SK-N-SH (cell line): Measurements from ENCODE around the gene ELMOD2. TPM values are rescaled to one million over a fixed set of nuclear protein-coding genes. Genes with fewer than 3 reads are reported as not detected.
A peak's percentile ranks its signal among the peaks of the same experiment; 100 is the strongest.

Source experiments
- CTCF ChIA-PET: fragments of 300-600, 350-600 bp; formaldehyde crosslinking; extraction: SDS; loops from one replicate; lab custom pipeline; 2021; lab: Yijun Ruan, JAX
- POLR2A ChIA-PET: fragments of 350-600 bp; sonication (Branson Sonifier 250); formaldehyde crosslinking; extraction: SDS; loops from one replicate; lab custom pipeline; 2020; ENCODE audit warnings: antibody characterized with exemption, inconsistent platforms; lab: Yijun Ruan, JAX
- DNase-seq: peaks from one replicate; pipeline ENCODE4 v3.0.0; 2012
- H2AFZ ChIP-seq: fragments of 200-600 bp; sonication (generic); 2 replicates; pipeline ENCODE4 v1.8.1; 2016; ENCODE audit warnings: antibody characterized with exemption, mild to moderate bottlenecking, low read depth
- H3F3A ChIP-seq: fragments of 200-600 bp; sonication (generic); replicated peaks from 2 replicates; pipeline ENCODE3; 2016; ENCODE audit warnings: antibody characterized with exemption, mild to moderate bottlenecking; ENCODE audit not compliant: insufficient read depth
- H3K27ac ChIP-seq, 2 experiments: fragments of 200-500 bp in 1 of 2; fragments of 200-600 bp in 1 of 2; sonication (Bioruptor generic) in 1 of 2; sonication (generic), shearing (Covaris generic) in 1 of 2; 2 replicates each; pipeline versions ENCODE4 v1.5.1 to v1.6.1; 2014 to 2016; ENCODE audit warnings: low read depth in 2 of 2, inconsistent platforms in 1 of 2, low read length in 1 of 2, mild to moderate bottlenecking in 1 of 2, mixed read lengths in 1 of 2
- H3K27me3 ChIP-seq: fragments of 200-600 bp; sonication (generic), shearing (Covaris generic); 2 replicates; pipeline ENCODE4 v1.6.1; 2016; ENCODE audit warnings: mixed run types; ENCODE audit not compliant: insufficient read depth
- H3K36me3 ChIP-seq, 2 experiments: fragments of 200-500 bp in 1 of 2; fragments of 200-600 bp in 1 of 2; sonication (Bioruptor generic) in 1 of 2; sonication (generic) in 1 of 2; replicated peaks in 1 of 2; 2 replicates each; pipeline versions ENCODE3 to v1.5.1; 2014 to 2016; ENCODE audit warnings: low read length in 1 of 2, mild to moderate bottlenecking in 1 of 2; ENCODE audit not compliant: insufficient read depth in 2 of 2, control insufficient read depth in 1 of 2
- H3K4me1 ChIP-seq, 2 experiments: fragments of 200-500 bp in 1 of 2; fragments of 200-600 bp in 1 of 2; sonication (Bioruptor generic) in 1 of 2; sonication (generic), shearing (Covaris generic) in 1 of 2; 2 replicates each; pipeline versions ENCODE4 v1.5.1 to v1.6.1; 2014 to 2016; ENCODE audit warnings: low read depth in 1 of 2, low read length in 1 of 2, mixed run types in 1 of 2; ENCODE audit not compliant: insufficient read depth in 2 of 2, control insufficient read depth in 1 of 2
- H3K4me2 ChIP-seq: fragments of 200-600 bp; sonication (generic), shearing (Covaris generic); 2 replicates; pipeline ENCODE4 v1.6.1; 2017; ENCODE audit warnings: mixed run types
- H3K4me3 ChIP-seq, 2 experiments: fragments of 200-500 bp in 1 of 2; fragments of 200-600 bp in 1 of 2; sonication (Bioruptor generic) in 1 of 2; sonication (generic), shearing (Covaris generic) in 1 of 2; 2 replicates each; pipeline versions ENCODE4 v1.5.1 to v1.8.1; 2014 to 2016; ENCODE audit warnings: low read depth in 2 of 2, inconsistent platforms in 1 of 2, low read length in 1 of 2, mild to moderate bottlenecking in 1 of 2, mixed read lengths in 1 of 2, moderate library complexity in 1 of 2
- H3K79me2 ChIP-seq: fragments of 200-600 bp; sonication (generic); 2 replicates; pipeline ENCODE4 v1.8.1; 2017; ENCODE audit warnings: mild to moderate bottlenecking; ENCODE audit not compliant: insufficient read depth
- H3K9ac ChIP-seq: fragments of 200-600 bp; sonication (generic); 2 replicates; pipeline ENCODE4 v1.6.1; 2017; ENCODE audit warnings: mixed run types
- H3K9me2 ChIP-seq: fragments of 200-600 bp; sonication (generic); 2 replicates; pipeline ENCODE4 v1.6.1; 2017; ENCODE audit warnings: mixed run types
- H3K9me3 ChIP-seq: fragments of 200-600 bp; sonication (generic); 2 replicates; pipeline ENCODE4 v1.6.1; 2017; ENCODE audit warnings: mixed run types, mild to moderate bottlenecking, moderate library complexity
- H4K20me1 ChIP-seq: fragments of 200-600 bp; sonication (generic); 2 replicates; pipeline ENCODE4 v1.6.1; 2017; ENCODE audit warnings: mild to moderate bottlenecking, mixed run types; ENCODE audit not compliant: insufficient read depth
- CTCF ChIP-seq: fragments of 200-600 bp; sonication (generic); IDR thresholded peaks from 2 replicates; pipeline ENCODE4 v1.6.1; 2017; ENCODE audit warnings: antibody characterized with exemption, mild to moderate bottlenecking, moderate library complexity
- EP300 ChIP-seq, 2 experiments: IDR thresholded peaks; 2 replicates each; pipeline versions ENCODE4 v1.4.0 to v1.6.1; 2012; ENCODE audit warnings: borderline replicate concordance in 1 of 2, low read depth in 1 of 2, low read length in 1 of 2
- EZH2phosphoT487 ChIP-seq: fragments of 200-600 bp; sonication (generic); IDR thresholded peaks from 2 replicates; pipeline ENCODE4 v1.6.1; 2017; ENCODE audit warnings: low read depth, mixed run types, mild to moderate bottlenecking, antibody characterized with exemption, moderate library complexity, borderline replicate concordance
- FOSL2 ChIP-seq: IDR thresholded peaks from 2 replicates; pipeline ENCODE4 v1.4.0; 2012; ENCODE audit warnings: low read depth, mild to moderate bottlenecking, moderate library complexity, borderline replicate concordance
- FOXJ3 ChIP-seq: sonication (generic); formaldehyde crosslinking; IDR thresholded peaks from 2 replicates; pipeline ENCODE4 v1.5.1; 2020; ENCODE audit warnings: mild to moderate bottlenecking, missing genetic modification reagents
- FOXM1 ChIP-seq: IDR thresholded peaks from 2 replicates; pipeline ENCODE4 v1.4.0; 2012; ENCODE audit warnings: low read depth, mild to moderate bottlenecking
- GABPA ChIP-seq: IDR thresholded peaks from 2 replicates; pipeline ENCODE4 v1.4.0; 2012; ENCODE audit warnings: low read depth, mild to moderate bottlenecking
- GATA2 ChIP-seq: sonication (generic); formaldehyde crosslinking; IDR thresholded peaks from 2 replicates; pipeline ENCODE4 v1.5.0; 2020; ENCODE audit warnings: mild to moderate bottlenecking, missing genetic modification reagents
- JUND ChIP-seq: IDR thresholded peaks from 2 replicates; pipeline ENCODE4 v1.4.0; 2012
- MEF2A ChIP-seq: IDR thresholded peaks from 2 replicates; pipeline ENCODE4 v1.4.0; 2012; ENCODE audit warnings: low read depth, borderline replicate concordance
- NFIC ChIP-seq: IDR thresholded peaks from 2 replicates; pipeline ENCODE4 v1.4.0; 2012; ENCODE audit warnings: borderline replicate concordance
- NRF1 ChIP-seq: IDR thresholded peaks from 2 replicates; pipeline ENCODE4 v1.6.1; 2012; ENCODE audit warnings: low read depth, mild to moderate bottlenecking, low read length
- RCOR1 ChIP-seq: fragments of 150-350 bp; IDR thresholded peaks from 2 replicates; pipeline ENCODE4 v1.6.1; 2017; ENCODE audit warnings: antibody characterized with exemption, low read length
- REST ChIP-seq: IDR thresholded peaks from 2 replicates; pipeline ENCODE4 v1.6.1; 2012; ENCODE audit warnings: mild to moderate bottlenecking, low read depth, low read length, moderate library complexity
- RXRA ChIP-seq: IDR thresholded peaks from 2 replicates; pipeline ENCODE4 v1.4.0; 2012; ENCODE audit warnings: low read depth, mild to moderate bottlenecking, borderline replicate concordance
- TAF1 ChIP-seq: IDR thresholded peaks from 2 replicates; pipeline ENCODE4 v1.6.1; 2012; ENCODE audit warnings: low read depth, mild to moderate bottlenecking, low read length, moderate library complexity, borderline replicate concordance
- TCF12 ChIP-seq: IDR thresholded peaks from 2 replicates; pipeline ENCODE4 v1.4.0; 2012
- USF1 ChIP-seq: IDR thresholded peaks from 2 replicates; pipeline ENCODE4 v1.4.0; 2012; ENCODE audit warnings: low read depth, borderline replicate concordance
- USF2 ChIP-seq: fragments of 150-350 bp; IDR thresholded peaks from 2 replicates; pipeline ENCODE4 v1.6.1; 2017; ENCODE audit warnings: antibody characterized with exemption, low read length, low read depth, borderline replicate concordance
- YY1 ChIP-seq: IDR thresholded peaks from 2 replicates; pipeline ENCODE4 v1.4.0; 2012; ENCODE audit warnings: low read depth, mild to moderate bottlenecking
- ZBTB33 ChIP-seq: IDR thresholded peaks from 2 replicates; pipeline ENCODE4 v1.4.0; 2012; ENCODE audit warnings: low read depth, borderline replicate concordance
- WGBS: methylation state at CpG from one replicate; pipeline ENCODE4 v1.1.6; 2017; ENCODE audit warnings: low lambda C conversion rate; 5-methylcytosine and 5-hydroxymethylcytosine counted together
- polyA plus RNA-seq, 3 experiments: library from polyadenylated mRNA; depleted of rRNA; stranded (reverse); fragments of >200 nt; gene quantifications; 2 replicates each; pipeline ENCODE4 v1.2.3, GENCODE V29; 2012

The ELMOD2 gene
- polyA plus RNA-seq (2012; rRNA removed): 5.0 and 7.1 TPM in 2 replicates
- polyA plus RNA-seq (2012; cell fraction: cytosol; rRNA removed): 8.4 and 13.3 TPM in 2 replicates
- polyA plus RNA-seq (2012; cell fraction: nucleus; rRNA removed): 6.1 and 10.6 TPM in 2 replicates

- Histone ChIP-seq H3K4me1 (peaks cover 9 to 11% of the 10 kb centered on the region in 2 experiments; a peak in 3 of 4 replicates), H3K27me3 (no peaks in the 10 kb centered on the region), H3F3A (no peaks in the 10 kb centered on the region), H2AFZ (peak within 1 kb of the TSS; percentile 91), H3K4me3 (peak within 1 kb of the TSS; percentile 82 to 93), H3K9me2 (no peaks in the 10 kb centered on the region), H3K36me3 (peaks cover 26 to 29% of the 10 kb centered on the region in 2 experiments), H3K9ac (peak within 1 kb of the TSS; percentile 88), H3K9me3 (0 out of 2 replicates have a peak, but pooled peaks cover 4% of the 10 kb centered on the region), H3K27ac (peak within 1 kb of the TSS; percentile 58 to 93), H3K79me2 (peaks cover 40% of the 10 kb centered on the region), H4K20me1 (no peaks in the 10 kb centered on the region), H3K4me2 (peak within 1 kb of the TSS; percentile 87)
- POLR2A ChIA-PET: interaction anchor here (0.6 to 1.7 kb wide), 7 partner anchors 13 to 872 kb away, joined by 3 to 13 read pairs (median 3); partner anchors contain the start of genes CLGN, SCOC and TBC1D9
- under 1% methylated on average over 23 of the region's 77 CpGs for WGBS
- CTCF ChIA-PET: interaction anchor here (0.6 to 2.3 kb wide), 27 partner anchors 8 to 609 kb away, joined by 3 to 13 read pairs (median 3); partner anchors contain the start of genes CLGN and RNF150
- peak; percentile 98 for DNase-seq
- no peak for TF ChIP-seq EZH2phosphoT487
- peak; percentile 95 for TF ChIP-seq CTCF
- TF ChIP-seq MEF2A: no peak
- TF ChIP-seq YY1: 0 out of 2 replicates have a peak, but pooled peaks have one; percentile 9
- peak; percentile 90 for TF ChIP-seq GABPA
- no peak for TF ChIP-seq FOSL2
- peak; percentile 9 to 18; a peak in 2 of 4 replicates for TF ChIP-seq EP300 (IDR thresholded peaks at IDR 0.05; ENCODE audit: borderline replicate concordance in 1 of 2, low read depth in 1 of 2, low read length in 1 of 2)
- no peak for TF ChIP-seq JUND
- no peak; the same call in 1 of the 2 replicates for TF ChIP-seq NFIC
- TF ChIP-seq RCOR1: 0 out of 2 replicates have a peak, but pooled peaks have one; percentile 36
- peak; percentile 86 for TF ChIP-seq GATA2 (CRISPR knock-in tag)
- TF ChIP-seq TAF1: peak; percentile 37; the same call in 1 of the 2 replicates
- TF ChIP-seq FOXJ3 (CRISPR knock-in tag): no peak
- TF ChIP-seq TCF12: peak; percentile 3; the same call in 1 of the 2 replicates
- TF ChIP-seq NRF1: 0 out of 2 replicates have a peak, but pooled peaks have one; percentile 30
- TF ChIP-seq RXRA: no peak
- no peak; the same call in 1 of the 2 replicates for TF ChIP-seq USF1
- TF ChIP-seq REST: no peak
- TF ChIP-seq USF2: no peak
- TF ChIP-seq FOXM1: no peak
- no peak for TF ChIP-seq ZBTB33
These were observed at the start of gene ELMOD2 for GRCh38 chr4:140523857-140524742. Gene ELMOD2, plus strand, starts transcription at chr4:140524168. Its CDS starts 1,261 bp downstream, at chr4:140525429.
